Stimulated activated CD8-positive, alpha-beta memory T cell treated with anti-CD3 and anti-CD28 coated beads, Interleukin-15, amount 100 ng/mL, for 1 hour (primary cell): ENCODE measurements around the gene CDC27.
"Not testable (repeated sequence)": the region's sequence is repeated elsewhere in the genome, so short reads cannot be mapped to it uniquely, and the experiment has no call there.

Experiments used
- DNase-seq: peaks from one replicate; pipeline ENCODE4 v3.0.0-alpha.2; 2020; ENCODE audit warnings: low read depth

The CDC27 gene

DNA sequence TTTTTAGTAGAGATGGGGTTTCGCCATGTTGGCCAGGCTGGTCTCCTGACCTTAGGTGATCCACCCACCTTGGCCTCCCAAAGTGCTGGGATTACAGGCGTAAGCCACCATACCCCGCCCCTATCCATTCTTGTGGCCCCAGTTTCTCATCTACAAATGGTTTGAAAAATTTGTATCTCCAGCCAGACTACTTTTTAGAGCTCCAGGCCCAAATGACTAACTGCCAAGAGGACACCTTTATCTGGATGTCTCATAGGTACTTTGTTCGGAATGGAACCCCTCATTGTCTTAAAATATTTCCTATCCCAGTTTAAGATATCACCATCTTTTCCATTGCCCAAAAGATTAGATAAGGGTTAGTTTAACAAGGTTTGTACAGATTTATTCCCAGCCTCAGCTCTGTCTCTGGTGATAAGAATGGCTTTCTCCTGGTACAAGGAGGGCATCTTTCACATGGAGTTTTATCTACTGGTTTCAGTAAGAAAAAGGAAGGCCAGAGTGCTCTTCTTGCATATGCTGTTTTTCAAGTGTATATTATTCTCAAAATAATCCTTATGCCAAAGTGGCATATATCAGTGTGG lies 4.9 kb upstream of the CDC27 start:
- no peak for DNase-seq

DNA sequence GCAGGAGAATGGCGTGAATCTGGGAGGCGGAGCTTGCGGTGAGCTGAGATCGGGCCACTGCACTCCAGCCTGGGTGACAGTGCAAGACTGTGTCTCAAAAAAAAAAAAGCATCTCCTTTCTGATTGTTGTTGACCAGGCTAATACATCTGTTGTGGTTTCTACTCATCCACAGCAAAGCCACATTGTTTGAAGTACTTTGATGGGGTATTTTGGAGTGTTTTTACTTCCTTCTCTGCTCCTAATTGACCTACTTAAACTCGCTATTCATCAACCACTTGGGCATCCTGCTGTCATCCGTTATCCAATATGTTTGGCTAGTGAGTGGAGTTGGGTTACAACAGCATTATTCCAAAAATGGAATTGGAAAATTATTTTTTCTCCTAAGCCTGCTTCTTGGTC lies 3.5 kb upstream of the CDC27 start:
- no peak for DNase-seq

DNA sequence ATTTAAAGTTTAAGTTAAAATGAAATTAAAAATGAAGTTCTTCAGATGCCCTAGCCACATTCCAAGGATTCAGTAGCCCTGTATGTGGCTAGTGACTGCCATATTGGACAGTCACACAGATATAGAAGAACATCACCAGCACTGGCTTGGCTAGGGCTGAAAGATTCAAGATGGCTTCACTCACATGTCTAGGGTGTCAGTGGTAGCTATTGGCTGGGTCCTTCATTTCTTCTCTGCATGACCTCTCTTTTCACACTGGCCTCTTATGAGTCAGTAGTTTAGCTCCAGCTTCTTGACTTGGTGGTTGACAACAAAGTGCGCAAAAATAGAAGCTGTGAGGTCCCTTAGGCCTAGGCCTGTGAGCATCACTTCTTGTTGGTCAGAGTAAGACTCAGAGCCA lies 1.7 kb upstream of the CDC27 start:
- no peak for DNase-seq

DNA sequence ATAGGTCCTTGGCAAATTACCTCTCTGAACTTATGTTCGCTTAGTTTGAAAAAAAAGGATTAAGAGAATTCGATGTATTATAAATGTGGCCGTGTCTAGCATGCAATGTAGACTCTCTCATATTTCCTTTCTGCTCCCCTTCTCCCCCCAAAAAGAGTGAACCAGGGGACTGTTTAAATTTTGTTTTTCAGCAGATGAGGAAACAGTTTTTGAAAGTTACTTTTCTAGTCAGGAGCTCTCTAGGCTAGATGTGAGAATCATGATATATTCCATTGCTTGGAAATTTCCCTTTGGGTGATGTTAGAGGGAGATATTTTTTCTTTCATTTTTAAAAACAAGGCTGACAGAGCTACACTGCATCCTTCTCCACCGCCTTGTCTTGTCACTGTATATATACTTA lies 1.1 kb upstream of the CDC27 start:
- DNase-seq = no peak

DNA sequence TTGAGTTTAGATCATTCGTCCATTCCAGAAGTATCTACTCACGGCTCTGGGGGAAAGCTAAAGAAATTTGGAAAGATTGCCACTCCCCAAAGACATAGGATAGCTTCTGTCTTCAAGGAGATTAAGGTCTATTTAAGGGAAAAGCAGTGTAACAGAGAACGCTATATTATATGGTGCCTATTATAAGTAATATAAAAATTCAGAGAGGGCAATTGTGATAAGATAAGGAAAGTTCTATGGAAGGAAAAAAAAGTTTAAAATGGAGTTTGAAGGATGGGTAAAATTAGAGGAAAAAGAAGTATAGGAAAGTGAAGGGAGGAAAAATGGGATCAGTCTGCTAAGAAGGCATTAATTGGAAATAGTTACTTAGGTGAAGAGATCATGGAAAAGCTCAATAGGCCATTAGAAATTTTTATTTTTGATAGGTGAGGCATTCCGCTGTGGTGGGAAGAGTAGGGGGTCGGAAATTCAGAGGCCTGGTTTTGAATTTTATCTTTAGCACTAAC lies 690 bp upstream of the CDC27 start:
- no peak for DNase-seq

DNA sequence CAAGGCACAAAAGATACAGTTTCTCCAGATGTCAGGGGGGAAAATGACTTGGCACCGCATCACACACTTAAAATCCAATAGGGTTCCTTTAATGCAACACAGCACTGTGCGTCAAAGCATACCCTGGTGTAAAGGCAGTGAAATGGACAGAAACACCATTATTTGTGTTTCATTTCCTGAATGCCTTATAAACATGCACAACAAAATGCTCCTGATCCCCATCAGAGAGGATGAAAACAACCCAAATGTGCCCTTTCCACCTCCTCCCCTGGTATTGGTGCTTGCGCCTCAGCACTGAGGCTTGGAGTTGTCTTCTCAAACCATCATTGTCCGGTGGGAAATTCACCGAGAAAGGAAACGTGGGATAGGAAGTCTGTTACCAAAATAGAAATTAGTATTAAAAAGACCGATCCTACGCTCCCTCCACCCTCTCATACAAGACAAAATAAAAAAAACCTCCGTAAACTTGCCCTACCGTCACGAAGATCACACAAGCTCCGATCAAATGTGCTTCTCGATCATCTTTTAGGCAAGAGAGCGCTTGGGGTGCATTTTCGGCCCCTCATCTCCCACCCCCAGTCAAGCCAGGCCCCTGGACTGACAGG lies 722 bp downstream of the CDC27 start:
- DNase-seq = no peak

DNA sequence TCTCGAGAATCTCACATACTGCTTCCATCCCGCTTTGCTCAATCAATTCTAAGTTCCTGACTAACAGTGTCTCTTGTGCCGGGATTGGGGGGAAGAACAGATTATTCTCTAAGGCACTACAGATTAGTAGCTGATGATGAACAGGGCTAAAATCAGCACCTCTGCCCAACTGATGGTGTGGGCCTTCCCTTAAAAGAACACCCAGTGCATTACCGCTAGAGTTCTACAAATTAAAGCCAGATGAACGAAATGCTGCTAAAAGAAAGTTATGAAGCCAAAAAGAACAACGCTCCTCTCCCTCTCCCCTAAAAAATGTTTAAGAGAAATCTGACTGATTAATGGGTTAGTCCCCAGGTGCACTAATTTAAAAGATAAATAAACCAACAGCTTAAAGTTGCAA lies 4.4 kb downstream of the CDC27 start:
- DNase-seq = no peak

DNA sequence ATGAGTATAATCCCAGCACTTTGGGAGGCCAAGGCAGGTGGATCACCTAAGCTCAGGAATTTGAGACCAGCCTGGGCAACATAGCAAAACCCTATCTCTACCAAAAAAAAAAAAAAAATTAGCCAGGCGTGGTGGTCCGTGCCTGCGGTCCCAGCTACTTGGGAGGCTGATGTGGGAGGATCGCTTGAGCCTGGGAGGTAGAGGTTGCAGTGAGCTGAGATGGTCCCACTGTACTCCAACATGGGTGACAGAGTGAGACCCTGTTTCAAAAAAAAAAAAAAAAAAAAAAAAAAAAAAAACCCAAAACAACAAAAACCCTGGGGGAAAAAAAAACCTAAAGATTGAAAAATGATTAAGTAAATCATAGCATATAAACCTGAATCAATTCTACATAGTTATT lies 8.1 kb downstream of the CDC27 start:
- not testable (repeated sequence) for DNase-seq

DNA sequence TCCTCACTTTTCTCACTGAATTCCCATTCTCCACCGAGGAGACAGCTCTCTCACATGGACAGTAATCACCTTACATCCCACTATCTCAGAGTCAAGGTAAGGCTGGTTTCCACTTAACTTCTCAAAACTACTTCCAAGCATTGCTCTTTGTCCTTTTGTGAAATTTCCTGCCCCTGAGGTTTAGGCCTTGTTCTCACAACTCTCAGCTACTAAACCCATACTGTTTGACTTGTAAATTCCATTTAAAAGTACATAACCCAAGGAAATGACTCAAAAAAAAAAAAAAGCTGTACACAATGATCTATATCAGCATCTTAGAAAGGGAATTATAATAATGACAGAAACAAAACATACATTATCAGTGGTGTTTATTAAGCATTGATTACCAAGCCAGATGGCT lies 8.8 kb downstream of the CDC27 start:
- DNase-seq = no peak

DNA sequence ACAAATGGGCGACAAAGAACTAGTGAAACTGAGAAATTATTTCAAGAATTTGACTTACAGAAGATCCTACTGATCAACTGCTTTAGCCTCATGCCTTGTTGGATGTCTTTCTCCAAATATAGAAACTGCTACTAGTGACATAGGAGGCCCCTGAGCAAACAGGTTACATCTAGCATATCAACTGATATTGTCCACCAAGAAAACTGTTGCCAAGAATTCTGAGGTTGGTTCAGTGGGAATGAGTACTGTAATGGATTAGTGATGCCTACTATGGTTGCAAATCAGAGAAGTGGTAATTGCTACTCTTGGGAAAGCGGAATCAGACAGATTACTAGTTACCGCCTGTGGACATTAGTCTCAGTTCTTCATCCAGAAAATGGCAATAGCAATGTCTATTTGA lies 10.0 kb downstream of the CDC27 start:
- no peak for DNase-seq

DNA sequence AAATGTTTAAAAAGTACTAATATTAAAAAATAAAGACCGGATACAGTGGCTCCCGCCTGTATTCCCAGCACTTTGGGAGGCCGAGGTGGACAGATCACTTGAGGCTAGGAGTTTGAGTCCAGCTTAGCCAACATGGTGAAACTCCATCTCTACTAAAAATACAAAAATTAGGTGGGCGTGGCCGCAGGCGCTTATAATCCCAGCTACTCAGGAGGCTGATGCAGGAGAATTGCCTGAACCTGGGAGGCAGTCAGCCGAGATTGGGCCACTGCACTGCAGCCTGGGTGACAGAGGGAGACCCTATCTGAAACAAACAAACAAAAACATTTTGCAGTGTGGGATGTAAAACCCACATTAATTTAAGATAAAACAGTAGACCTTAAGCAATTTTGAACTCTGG lies 11.8 kb downstream of the CDC27 start:
- no peak for DNase-seq

DNA sequence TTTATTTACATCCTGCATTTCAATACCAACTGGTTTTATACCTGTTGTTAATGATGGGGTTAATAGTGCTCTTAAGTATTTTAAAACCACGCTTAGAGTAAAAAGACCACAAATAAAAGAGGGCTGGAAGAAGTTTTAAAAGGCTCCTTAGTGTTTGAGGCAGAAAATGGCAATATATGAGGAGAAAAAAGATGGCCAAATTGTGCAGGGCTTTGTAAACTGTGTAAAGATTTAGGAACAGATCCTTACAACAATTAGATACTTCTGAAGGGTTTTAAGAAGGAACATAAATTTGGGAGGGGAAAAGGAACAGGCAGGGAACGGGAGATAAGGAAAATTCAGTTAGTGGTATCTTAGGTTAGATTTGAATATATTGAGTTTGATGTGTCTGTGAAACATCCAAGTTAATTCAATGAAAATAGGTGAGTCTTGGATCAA lies 12.7 kb downstream of the CDC27 start:
- no peak for DNase-seq

DNA sequence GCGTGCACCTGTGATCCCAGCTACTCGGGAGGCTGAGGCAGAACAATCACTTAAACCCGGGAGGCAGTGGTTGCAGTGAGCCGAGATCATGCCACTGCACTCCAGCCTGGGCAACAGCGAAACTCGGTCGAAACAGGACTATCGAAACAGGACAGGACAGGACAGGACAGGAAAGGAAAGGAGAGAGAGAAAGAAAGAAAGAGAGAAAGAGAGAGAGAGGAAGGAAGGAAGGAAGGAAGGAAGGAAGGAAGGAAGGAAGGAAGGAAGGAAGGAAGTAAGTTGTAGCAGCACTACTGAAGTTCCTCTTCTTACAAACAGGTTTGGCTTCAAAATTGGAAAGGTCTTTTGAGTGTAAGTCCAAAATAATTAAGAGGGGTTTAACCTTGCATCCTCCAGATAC lies 14.3 kb downstream of the CDC27 start:
- not testable (repeated sequence) for DNase-seq

DNA sequence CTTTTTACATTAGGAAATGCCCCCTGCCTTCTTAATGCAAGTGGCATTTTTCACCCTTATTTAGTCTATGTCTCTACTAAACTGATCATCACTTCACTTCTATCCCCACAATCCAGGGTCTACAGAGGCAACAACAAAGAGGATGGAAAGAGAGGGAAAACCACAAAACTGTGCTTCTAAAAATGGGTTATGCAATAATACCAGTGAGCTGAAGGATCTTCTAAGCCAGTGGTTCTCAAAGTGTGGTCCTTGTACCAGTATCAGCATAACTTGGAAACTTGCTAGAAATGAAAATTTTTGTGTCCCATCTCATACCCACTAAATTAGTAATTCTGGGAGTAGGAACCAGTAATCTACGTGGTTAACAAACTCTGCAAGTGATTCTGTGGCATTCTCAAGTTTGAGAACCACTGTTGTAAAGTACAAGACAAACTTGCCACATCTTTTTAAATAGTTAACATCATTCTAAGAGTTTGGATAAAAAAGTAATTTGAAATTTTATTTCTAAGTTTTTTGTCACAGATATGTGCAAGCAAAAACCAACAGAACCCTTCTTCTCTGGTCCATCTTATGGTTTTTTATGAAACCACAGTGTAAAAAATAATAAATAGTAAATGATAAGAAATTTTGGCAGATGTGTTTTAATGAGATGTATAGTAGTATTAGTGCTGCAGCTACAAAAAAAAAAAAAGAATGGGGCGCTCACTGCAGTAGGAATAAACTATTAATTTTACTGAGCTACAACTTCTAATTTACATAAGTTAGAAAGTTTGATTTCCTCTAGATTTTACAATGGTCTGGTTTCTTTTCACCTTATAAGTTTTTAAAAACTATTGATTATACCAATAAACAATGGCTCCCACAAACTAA lies 16.2 kb downstream of the CDC27 start:
- DNase-seq = no peak

DNA sequence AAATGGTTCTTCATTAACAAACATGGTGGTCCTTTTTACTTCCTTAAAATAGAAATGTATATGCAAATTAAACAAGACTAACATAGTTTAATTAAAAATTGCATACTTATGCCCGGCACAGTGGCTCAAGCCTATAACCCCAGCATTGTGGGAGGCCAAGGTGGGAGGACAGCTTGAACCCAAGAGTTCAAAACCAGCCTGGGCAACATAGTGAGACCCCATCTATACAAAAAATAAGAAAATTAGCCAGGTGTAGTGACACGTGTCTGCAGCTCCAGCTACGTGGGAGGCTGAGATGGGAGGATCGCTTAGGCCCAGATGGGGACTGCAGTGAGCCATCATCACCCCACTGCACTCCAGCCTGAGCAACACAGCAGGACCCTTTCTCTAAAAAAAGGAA lies 18.4 kb downstream of the CDC27 start:
- DNase-seq = no peak

DNA sequence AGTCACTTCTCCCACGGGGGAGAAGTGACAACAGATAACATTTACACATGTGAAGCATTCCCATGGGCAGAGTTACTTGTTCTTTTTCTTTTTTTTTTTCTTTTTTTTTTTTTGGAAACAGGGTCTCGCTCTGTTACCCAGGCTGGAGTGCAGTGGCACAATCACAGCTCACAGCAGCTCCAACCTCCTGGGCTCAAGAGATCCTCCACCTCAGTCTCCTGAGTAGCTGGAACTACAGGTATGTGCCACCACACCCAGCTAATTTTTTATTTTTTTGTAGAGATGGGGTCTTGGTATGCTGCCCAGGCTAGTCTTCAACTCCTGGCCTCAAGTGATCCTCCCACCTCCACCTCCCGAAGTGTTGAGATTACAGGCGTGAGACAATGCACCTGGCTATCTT lies 20.2 kb downstream of the CDC27 start:
- DNase-seq = not testable (repeated sequence)

DNA sequence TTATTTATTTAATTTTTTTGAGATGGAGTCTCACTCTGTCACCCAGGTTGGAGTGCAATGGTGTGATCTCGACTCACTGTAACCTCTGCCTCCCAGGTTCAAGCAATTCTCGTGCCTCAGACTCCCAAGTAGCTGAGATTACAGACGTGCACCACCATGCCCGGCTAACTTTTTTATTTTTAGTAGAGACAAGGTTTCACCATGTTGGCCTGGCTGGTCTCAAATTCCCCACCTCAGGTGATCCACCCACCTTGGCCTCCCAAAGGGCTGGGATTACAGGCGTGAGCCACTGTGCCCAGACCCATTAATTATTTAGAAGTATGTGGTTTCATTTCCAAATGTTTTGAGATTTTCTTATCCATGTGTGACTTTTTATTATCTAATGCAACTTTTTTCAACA lies 22.2 kb downstream of the CDC27 start:
- not testable (repeated sequence) for DNase-seq

DNA sequence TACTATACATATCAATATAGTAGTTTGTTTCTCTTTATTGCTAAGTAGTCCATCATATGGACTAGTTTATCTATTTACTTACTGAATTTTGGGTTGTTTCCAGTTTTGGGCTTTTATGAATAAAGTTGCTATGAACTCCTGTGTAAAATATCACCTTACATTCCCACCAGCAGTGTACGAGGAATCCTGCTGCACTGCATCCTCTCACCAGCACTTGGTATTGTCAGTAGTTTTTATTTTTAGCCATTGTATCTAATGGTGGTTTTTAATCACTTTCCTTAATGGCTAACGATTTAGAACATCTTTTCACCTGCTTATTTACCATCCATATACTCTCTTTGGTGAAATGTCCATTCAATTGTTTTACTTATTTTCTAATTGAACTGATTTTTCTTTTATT lies 24.0 kb downstream of the CDC27 start:
- no peak for DNase-seq

DNA sequence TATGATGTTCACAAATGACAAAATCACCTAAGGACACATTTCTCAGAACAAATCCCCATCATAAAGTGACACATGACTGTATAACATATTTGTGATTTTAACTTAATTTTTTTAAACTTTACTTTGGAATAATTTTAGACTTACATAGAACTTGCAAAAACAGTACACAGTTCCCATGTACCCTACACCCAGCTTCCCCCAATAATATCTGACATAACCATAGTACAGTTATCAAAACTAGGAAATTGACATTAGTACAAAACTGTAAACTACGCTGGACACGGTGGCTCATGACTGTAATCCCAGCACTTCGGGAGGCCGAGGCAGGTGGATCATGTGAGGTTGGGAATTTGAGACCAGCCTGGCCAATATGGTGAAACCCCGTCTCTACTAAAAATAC lies 24.8 kb downstream of the CDC27 start:
- DNase-seq = no peak

DNA sequence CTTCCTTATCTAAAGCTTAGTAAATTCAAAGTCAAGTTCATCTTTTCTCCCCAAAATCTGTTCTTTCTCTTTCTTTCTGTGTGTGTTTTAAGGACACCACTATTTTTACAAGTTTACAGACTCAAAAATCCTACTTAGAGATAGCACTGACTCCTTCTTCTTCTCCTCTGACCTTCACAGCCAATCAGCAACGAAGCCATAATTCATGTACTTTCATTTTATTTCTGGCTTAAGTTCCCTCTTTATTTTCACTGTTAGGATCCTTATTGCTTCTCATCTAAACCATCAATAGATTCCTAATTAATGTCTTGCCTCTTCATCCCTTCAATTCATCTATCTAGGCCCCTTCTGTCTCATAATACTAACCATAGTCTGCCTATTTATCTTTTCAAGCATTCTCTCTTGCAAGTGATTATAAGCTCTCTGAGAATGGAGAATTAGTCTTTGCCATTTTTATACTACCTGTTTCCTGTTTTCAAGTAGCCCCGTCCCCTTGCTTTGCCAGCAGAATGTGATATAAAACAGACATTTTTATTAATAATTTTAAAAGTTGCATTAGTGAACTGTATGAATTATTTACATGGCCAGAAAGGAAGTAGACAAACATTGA lies 27.0 kb downstream of the CDC27 start:
- no peak for DNase-seq

DNA sequence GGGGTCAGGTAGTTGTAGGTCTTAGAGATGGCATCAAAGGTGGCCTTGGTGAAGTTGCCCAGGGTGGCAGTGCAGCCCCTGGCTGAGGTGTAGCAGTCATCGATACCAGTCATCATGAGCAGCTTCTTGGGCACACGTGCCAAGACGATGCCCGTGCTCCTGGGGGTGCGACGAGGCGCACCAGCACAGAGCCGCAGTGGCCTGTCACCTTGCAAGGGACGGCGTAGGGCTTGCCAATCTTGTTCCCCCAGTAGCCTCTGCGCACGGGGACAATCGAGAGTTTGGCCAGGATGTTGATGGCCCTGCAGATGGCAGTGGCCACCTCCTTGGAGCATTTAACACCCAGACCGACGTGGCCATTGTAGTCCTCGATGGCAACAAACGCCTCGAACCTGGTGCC lies 29.8 kb downstream of the CDC27 start:
- no peak for DNase-seq

DNA sequence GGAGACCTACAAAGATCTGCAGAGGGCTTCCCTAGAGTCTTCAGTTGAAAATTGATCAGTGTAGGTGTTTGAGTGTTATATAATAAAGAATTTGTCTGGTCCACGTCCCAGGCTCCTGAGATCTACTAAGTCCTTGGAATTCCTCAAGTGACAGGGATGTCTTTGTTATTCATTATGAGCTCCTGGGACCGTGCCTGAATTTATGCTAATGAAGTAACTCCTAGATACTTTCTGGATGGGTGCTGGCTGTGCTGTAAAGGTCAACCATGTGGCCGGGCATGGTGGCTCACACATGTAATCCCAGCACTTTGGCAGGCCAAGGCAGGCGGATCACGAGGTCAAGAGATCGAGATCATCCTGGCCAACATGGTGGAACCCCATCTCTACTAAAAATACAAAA lies 43.7 kb downstream of the CDC27 start:
- no peak for DNase-seq

DNA sequence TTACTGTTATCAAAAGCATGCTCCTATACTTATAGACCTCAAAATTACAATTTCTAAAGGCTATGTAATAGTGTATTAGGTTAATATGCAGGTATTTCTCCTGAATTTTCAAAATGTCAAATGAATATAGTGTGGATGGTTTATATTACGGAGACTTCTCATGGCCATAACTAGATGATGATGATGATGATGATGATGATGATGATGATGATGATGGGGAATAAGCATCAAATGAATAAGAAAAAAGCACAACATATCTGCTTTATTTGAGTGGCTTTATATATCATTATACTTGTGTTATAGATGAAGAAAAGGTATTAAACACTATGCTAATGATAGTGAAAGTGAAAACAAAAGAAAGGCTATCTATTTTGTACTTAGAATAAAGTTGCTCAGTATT lies 53.9 kb downstream of the CDC27 start:
- no peak for DNase-seq
